Measurements from ENCODE around the gene SPOCK2. TPM values are rescaled to one million over a fixed set of nuclear protein-coding genes. Genes with fewer than 3 reads are reported as not detected.

Gene SPOCK2
- total RNA-seq, 1 experiment from 2014 or later, result 1.1 TPM

- no peak overlapping the region for H3K4me3 ChIP-seq (replicated peaks in 1 of 2; ENCODE audit: low read depth in 1 of 2, low read length in 2 of 2)
- intact Hi-C loops (cut with micrococcal nuclease), result no loop called here
- no peak overlapping the region for H3K9ac ChIP-seq (ENCODE audit: low read length)
- H3K27ac ChIP-seq (ENCODE audit: low read depth, low read length), result no peak overlapping the region
- peaks cover 0 to 8% of the 10 kb centered on the region in 2 experiments; a peak in 2 of 4 replicates for H3K4me1 ChIP-seq (ENCODE audit: control insufficient read depth in 1 of 2, insufficient read depth in 2 of 2, low read length in 2 of 2)
- H2AFZ ChIP-seq (ENCODE audit: low read depth, low read length, poor library complexity, severe bottlenecking), result no peak overlapping the region
- no peak for ATAC-seq
- BruUV-seq (replicated peaks), result no TSS peak
- TF ChIP-seq TCF7L2 (IDR thresholded peaks at IDR 0.05; ENCODE audit: borderline replicate concordance, extremely low read depth, insufficient read depth, insufficient read length) (no peak), ELF1 (IDR thresholded peaks at IDR 0.05; ENCODE audit: borderline replicate concordance, low read depth) (no peak), CBX3 (IDR thresholded peaks at IDR 0.05; ENCODE audit: low read depth) (no peak), YY1 (IDR thresholded peaks at IDR 0.05; ENCODE audit: extremely low read depth, insufficient replicate concordance, low read depth, low read length) (no peak), EZH2 (IDR thresholded peaks at IDR 0.05) (no peak), CEBPB (IDR thresholded peaks at IDR 0.05; ENCODE audit: low read depth) (no peak), SP1 (IDR thresholded peaks at IDR 0.05; ENCODE audit: low read depth) (no peak), JUND (IDR thresholded peaks at IDR 0.05) (no peak), POLR2A (IDR thresholded peaks at IDR 0.05; ENCODE audit: borderline replicate concordance, extremely low read depth, insufficient read depth, insufficient read length) (no peak), ZFX (IDR thresholded peaks at IDR 0.05) (no peak), ZBTB33 (IDR thresholded peaks at IDR 0.05; ENCODE audit: extremely low read depth, insufficient replicate concordance, low read length) (no peak)
- ChIA-PET POLR2A (no interaction called here), RAD21 (ENCODE audit: low non-redundant PET in 1 of 2, low total read pairs in 2 of 2, uncharacterized antibody in 2 of 2, unreplicated experiment in 2 of 2) (no interaction called here), CTCF (interaction anchor here (1.1 to 3.4 kb wide), 2 partner anchors 86 to 147 kb away, joined by 3 to 15 read pairs; no protein-coding TSS in a partner anchor)
- H3K9me2 ChIP-seq (ENCODE audit: insufficient read depth), result no peaks in the 10 kb centered on the region
- no peaks in the 10 kb centered on the region for H3K9me3 ChIP-seq (ENCODE audit: control insufficient read depth in 1 of 2, insufficient read depth in 1 of 2, low read depth in 1 of 2, low read length in 2 of 2)
- H3K27me3 ChIP-seq (ENCODE audit: insufficient read depth, low read length), result no peaks in the 10 kb centered on the region
- H4K20me1 ChIP-seq (ENCODE audit: insufficient read depth), result no peaks in the 10 kb centered on the region
- H3K79me2 ChIP-seq (ENCODE audit: insufficient read depth, low read length), result no peaks in the 10 kb centered on the region
- no peak overlapping the region for H3K4me2 ChIP-seq (ENCODE audit: low read length)
- H3K36me3 ChIP-seq (ENCODE audit: control insufficient read depth in 1 of 2, insufficient read depth in 2 of 2, low read length in 2 of 2), result no peaks in the 10 kb centered on the region
- DNase-seq (ENCODE audit: low read depth, low spot score), result no peak
These were observed 45.1 kb downstream of the SPOCK2 start for GRCh38 chr10:72043016-72043834.
